Stimulated activated CD4-positive, alpha-beta T cell treated with anti-CD3 and anti-CD28 coated beads, Interleukin-4, amount 100 ng/mL, for 24 hours (primary cell): ENCODE results near the gene CARD8.
A peak's percentile ranks its signal among the peaks of the same experiment; 100 is the strongest.
"Not testable (repeated sequence)": the region's sequence is repeated elsewhere in the genome, so short reads cannot be mapped to it uniquely, and the experiment has no call there.

Source experiments
- DNase-seq: peaks from one replicate; pipeline ENCODE4 v3.0.0-alpha.2; 2020

CARD8 gene

DNA sequence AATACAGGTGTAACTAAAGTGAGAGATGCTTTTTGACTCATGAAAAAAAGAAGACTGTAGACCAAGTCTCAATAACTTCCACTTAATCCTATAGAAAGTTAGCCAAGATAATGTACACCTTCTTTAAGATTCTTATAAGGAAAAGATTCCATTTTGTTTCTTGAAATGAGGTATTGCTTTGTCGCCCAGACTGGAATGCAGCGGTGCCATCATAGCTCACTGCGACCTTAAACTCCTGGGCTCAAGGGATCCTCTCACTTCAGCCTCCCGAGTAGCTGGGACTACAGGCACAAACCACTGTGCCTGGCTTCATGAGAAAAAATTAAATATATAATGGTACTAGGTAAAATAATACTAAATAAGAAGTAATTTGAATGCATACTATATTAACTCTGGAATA is 3.3 kb upstream of the CARD8 start:
- DNase-seq: not testable (repeated sequence)

DNA sequence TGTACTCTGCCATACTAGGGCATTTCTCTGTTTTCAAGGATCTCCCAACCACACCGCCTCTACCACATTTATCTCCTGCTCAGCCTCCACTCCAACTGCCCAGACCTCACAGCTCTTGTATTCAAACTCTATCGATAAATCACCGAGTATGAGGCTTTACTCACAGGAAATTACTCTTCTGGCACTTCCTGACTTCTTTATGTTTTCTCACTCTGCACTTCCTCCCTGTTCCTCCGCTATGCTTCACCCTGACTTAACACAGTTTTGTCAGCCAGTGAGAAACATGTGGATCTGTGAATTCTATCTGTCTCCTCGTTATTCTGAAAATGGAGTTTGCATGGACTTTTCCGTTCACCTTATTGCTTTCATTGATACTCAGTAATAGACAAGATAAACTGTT is 2.6 kb upstream of the CARD8 start:
- peak; percentile 35 for DNase-seq

DNA sequence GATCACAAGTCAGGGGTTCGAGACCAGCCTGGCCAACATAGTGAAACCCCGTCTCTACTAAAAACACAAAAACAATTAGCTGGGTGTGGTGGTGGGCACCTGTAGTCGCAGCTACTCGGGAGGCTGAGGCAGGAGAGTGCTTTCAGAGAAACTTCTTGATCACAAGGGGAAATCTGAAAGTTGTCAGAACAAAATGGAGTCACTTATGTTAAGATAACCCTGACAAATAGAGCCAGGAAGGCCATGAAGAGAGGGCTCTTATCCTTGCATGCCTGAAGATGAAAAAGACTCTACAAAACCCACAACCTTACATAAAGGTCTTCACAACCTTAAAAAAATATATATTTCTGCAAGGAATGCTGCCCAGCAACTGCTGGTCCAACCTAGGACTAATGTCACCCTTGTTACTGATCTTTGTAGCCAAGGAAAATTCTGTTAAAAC is 1.2 kb downstream of the CARD8 start:
- DNase-seq: no peak

DNA sequence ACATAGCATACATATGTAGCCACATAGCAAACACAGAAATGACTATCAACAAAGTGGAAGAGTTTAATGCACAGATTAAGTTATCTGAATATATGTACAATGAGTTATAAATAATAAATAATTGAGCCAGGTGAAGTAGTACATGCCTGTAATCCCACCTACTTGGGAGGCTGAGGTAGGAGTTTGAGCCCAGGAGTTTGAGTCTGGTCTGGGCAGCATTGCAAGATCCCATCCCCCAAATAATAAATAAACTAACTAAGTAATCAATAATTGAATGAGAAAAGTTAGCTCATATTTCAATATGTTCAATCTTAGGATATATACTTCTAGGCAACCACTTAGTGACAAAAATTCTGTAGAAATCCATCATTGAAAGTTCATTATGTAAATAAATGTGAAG is 1.7 kb downstream of the CARD8 start:
- no peak for DNase-seq

DNA sequence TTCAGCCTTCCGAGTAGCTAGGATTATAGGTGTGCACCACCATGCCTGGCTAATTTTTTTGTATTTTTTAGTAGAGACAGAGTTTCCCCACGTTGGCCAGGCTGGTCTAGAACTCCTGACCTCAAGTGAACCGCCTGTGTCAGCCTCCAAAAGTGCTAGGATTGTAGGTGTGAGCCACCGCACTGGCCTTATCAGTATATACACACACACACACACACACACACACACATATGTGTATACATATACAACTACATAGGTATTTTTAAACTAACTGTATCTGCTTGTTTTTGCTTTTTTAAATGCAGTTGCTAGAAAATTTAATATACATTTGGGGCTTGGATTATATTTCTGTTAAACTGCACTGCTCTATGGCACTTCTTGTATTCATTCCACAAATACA is 3.1 kb downstream of the CARD8 start:
- DNase-seq: no peak

DNA sequence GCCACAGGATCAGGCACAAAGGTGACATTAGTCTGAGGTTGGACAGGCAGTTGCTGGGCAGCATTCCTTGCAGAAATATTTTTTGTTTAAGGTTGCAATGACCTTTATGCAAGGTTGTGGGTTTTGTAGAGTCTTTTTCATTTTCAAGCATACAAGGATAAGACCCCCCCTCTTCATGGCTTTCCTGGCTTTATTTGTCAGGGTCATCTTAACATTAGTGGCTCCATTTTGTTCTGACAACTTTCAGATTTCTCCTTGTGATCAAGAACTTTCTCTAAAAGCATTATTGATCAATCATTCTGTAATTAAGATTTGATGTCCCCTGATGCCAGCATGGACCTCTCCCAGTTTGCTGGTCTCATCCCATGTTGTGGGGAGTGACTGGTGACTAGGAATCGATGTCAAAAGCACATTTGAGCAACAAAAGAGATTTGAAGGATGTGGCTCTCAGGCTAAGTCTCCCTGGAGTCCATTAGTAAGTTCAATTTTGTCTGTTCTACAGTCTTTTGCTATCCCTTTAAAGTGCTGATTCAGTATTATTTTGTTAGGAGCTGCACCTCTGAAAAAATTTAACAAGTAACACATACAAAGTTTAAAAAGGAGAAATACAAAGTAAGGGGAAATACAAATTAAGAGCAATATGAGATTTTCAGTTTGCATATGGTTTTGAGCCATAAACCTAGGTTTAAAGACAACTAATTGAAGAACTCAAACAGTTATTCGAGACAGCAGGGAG is 5.3 kb downstream of the CARD8 start:
- DNase-seq: no peak

DNA sequence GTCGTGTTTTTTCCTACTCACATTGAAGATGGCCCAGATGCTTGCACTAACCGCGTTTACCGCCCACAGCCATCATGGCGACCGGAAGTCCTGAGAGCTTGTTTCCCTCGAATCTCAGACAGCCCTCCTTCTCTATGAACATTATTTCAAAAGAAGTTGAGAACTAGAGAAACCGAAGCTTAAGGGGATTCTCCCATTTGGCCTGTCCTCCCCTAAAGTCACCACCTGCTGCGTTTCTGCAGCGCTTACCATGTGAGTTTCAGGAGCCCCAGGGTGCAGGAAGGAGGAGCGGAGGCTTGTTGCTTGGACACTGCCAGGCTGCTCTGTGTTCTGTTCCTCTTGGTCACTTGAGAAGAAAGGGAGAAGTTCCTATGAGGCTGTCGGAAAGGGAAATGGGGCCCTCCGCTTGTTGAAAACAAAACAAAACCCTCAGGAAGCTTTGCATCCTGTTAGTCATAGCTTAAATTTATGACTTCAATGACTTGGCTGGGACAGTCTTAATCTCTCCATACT is 6.2 kb downstream of the CARD8 start:
- DNase-seq: peak; percentile 82

DNA sequence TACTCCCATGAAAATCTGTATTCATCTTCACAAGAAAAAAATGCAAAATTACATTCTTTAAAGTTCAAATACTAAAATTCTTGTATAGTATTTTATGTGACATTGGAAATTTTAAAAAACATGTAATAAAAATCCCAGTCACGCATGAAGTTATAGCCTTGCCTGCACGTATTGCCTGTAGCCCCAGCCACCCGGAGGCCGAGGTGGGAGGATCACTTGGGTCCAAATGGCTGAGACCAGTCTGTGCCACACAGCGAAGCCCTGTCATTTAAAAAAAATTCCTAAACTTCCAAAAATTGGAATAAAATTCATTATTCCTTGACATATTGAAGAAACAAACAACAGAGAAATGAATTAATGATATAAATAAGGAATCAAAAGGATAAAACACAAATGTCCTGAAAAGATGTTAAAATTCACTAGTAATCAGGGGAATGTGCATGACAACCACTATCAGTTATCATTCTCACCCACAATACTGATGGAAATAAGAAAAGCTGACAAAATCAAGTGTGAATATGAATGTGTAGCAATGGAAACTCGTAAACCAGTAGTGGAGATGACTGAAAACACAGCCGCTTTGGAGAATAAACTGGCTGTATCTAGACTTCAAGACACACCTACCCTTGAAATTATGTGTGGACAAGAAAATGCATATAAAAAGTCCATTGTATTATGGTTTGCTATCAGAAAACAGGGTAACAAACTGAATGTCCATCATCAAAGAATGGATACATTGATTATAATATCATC is 7.5 kb downstream of the CARD8 start:
- no peak for DNase-seq

DNA sequence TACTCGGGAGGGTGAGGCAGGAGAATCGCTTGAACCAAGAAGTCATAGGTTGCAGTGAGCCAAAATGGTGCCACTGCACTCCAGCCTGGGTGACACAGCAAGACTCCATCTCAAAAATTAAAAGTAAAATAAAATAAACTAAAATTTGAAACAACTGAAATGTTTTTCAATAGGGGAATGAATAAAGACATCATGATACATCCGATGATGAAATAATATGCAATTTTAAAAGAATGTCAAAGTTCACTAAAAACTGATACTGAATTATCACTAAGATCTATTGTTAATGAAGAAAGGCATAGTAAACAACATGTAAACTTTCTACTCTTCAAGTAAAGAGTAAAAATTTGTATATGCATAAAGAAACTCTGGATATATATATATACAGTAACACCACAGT is 8.5 kb downstream of the CARD8 start:
- no peak for DNase-seq

DNA sequence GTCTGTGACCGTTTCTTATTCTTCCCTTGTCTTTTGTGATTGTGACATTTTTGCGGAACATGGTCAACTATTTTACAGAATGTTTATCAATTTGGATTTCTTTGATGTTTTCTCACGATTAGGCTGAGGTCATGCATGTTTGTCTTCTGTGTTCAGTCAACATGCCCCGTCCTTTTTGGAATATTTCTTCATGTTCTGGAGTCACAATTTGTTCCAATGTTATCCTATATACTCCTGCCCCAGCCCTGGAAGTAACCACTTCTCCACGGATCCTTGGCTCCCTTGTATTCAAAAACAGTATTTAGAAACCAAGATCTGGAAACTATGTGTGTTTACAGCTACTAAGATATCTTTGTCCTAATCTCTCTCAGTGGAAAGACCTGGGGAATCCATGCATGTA is 9.6 kb downstream of the CARD8 start:
- DNase-seq: no peak

DNA sequence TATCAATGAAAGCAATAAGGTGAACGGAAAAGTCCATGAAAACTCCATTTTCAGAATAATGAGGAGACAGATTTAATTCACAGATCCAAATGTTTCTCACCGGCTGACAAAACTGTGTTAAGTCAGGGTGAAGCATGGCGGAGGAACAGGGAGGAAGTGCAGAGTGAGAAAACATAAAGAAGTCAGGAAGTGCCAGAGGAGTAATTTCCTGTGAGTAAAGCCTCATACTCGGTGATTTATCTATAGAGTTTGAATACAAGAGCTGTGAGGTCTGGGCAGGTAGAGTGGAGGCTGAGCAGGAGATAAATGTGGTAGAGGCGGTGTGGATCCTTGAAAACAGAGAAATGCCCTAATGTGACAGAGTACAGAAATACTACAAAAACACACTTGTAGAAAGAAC is 11.4 kb downstream of the CARD8 start:
- peak; percentile 56 for DNase-seq

DNA sequence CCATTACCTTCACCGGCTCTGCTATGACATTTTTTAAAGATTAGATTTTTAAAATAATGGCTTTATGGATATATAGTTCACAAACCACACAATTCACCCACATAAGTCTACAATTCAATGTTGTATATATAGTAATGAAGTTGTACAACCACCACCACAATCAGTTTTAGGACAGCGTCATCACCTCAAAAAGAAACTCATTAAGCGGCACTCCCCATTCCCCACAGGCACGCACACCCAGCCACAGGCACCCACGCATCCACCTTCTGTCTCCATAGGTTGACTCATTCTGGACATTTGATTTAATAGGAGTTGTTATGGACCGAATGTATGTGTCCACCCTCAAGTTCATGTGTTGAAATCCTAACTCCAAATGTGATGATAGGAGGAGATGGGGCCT is 13.9 kb downstream of the CARD8 start:
- peak; percentile 23 for DNase-seq

DNA sequence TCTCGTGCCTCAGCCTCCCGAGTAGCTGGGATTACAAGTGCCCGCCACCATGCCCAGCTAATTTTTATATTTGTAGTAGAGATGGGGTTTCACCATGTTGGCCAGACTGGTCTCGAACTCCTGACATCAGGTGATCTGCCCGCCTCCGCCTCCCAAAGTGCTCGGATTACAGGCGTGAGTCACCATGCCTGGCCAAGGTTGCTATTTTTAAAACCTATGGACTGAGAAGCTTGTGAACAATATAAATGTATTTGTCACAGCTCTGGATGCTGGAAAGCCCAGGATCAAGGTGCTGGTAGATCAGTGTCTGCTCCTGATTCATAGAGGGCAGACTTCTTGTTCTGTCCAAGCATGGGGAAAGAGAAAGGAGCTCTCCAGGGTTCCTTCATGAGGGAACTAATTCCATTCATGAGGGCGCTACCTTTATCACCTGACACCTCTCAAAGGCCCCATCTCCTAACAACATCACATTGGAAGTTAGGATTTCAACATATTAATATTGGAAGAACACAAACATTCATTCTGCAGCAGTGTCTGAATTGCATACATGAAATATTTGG is 16.1 kb downstream of the CARD8 start:
- no peak for DNase-seq

DNA sequence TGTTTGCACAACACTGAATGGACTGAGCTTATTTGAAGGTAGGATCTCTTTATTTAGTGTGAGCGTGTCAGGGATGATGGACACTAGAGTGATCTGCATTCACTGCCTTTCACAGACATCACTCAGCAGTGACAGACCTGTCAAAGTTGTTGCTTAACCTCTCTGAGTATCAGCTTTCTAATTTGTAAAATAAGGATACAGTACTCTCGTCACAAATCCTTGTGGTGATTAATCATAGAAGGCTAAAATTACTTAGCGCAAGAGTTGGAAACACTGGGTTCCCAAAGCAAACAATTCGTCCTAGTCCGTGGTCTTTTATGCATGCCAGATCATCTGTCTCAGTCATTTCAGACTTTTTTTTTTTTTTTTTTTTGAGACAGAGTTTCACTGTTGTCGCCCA is 16.6 kb downstream of the CARD8 start:
- DNase-seq: no peak

DNA sequence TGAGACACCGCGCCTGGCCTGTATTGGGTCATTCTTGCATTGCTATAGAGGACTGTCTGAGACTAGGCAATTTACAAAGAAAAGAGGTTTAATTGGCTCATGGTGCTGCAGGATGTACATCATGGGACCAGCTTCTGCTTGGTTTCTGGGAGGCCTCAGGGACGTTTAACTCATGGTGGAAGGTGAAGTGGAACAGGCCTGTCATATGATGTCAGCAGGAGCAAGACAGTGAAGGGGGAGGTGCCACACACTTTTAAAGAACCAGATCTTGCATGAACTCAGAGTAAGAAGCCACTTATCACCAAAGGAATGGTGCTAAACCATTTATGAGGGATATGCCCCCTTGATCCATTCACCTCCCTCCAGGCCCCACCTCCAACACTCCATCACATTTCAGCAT is 18.7 kb downstream of the CARD8 start:
- no peak for DNase-seq

DNA sequence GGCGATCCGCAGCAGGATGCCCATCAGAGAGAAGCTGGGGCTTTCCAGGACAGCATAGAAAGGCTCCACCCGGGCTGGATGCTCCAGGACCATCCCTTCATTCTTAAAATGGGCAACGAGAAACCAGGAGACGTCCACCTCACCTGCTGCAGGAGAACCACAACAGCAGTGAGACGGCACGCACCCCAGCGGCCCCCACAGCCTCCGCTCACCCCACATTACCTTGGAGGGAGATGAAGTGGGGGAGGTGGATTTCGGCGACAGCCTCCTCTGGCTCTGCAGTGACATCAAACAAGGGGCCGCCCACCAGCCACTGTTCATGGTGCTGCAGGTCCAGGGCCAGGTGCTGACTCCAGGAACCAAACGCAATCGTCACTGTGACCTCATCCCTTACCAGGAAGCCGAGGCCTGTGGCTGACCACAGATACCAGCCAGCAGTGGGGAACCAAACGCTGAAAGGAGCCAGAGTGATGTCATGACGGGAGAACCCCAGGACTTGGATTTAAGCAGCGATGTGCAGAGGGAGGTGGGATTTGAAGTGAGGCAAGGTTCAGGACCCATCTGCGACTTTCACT is 25.1 kb downstream of the CARD8 start:
- no peak for DNase-seq

DNA sequence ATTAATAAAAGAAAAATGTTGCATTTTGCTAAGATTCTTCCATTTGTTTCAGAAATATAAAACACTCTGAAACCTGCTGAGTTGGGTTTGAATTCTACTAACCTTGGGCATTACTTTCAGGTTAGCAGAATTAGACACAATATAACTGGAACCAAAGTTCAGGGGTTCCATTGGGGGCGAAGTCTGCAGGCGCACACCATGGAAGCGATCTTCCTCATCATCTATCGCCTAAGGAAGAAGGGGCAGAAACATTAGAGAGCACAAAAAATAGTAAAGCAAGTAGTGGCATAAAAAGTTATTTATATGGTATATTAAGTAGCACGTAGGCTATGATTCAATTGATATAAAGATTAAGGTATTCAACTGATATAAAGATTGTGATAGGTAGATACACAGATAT is 34.1 kb downstream of the CARD8 start:
- DNase-seq: no peak

DNA sequence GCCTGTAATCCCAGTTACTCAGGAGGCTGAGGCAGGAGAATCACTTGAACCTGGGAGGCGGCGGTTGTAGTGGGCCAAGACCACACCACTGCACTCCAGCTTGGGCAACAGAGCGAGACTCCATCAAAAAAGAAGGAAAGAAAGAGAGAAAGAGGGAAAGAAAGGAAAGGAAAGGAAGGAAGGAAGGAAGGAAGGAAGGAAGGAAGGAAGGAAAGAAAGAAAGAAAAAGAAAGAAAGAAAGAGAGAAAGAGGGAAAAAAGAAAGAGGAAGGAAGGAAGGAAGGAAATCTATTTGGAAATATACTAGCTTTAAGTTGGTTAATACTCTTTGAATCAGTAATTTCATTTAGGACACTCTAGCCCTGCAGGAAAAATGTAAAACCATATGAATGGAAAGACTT is 34.9 kb downstream of the CARD8 start:
- not testable (repeated sequence) for DNase-seq

DNA sequence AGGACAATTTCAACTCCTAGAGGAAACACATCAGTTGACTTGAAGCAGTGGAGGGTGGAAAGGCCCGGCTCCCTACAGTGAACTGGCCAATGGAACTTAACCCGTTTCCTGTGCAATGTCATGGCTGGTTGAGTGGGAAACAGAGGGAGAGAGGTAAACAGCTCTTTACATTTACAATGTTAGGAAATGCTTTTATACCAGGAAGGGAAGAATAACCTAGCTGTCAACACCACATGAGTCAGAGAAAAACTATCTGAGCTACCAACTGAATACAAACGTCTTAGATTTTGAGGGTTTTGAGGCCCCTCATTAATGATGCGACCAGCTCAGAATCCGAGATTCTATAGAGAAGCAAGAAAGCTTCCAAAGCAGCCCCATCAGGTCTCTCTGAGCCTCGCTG is 36.7 kb downstream of the CARD8 start:
- no peak for DNase-seq

DNA sequence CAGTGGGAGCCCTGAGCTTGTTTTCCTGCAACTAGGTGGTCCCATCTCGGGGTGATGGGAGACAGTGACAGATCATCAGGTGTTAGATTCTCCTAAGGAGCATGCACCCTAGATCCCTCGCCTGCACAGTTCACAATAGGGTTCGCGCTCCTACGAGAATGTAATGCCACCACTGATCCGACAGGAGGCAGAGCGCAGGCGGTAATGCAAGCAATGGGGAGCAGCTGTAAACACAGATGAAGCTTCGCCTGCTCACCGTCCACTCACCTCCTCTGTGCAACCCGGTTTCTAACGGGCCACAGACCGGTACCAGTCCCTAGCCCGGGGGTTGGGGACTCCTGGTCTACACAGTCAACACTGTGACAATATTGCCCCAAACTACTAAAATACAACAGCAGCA is 38.8 kb downstream of the CARD8 start:
- DNase-seq: no peak

DNA sequence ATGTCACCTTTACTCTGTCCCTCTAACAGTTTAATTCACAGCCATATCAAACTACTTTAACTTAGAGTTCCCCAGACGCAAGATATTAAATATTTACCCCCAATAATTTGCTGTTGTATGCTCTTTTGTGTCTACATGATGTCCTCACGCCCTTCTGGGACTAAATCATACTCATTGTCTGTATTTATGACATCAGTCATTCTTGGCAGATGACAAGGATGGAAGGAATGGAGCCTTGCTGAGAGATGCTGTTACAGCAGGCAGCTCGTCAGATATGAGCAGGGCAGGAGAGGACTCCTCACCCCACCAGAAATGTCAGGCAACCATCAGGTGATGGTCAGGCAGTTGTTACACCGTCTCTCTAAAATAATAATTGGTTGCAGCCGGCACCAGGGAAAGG is 41.8 kb downstream of the CARD8 start:
- DNase-seq: no peak

DNA sequence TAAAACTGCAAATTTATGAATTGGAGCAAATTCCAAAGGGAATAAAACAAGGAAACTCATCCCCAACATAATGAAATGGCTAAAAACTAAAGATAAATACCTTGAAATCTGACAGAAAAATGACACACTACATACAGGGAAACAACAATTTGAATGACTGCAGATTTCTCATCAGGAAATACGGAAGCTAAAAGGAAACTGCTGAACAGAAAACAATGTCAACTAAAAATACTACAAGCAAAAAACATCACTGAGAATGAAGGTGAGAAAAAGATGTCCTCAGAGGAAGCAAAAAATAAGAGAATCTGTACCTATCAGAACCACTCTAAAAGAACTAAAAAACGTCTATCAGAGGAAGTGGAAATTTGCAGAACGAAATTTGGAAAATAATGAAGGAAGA is 45.7 kb downstream of the CARD8 start:
- no peak for DNase-seq

DNA sequence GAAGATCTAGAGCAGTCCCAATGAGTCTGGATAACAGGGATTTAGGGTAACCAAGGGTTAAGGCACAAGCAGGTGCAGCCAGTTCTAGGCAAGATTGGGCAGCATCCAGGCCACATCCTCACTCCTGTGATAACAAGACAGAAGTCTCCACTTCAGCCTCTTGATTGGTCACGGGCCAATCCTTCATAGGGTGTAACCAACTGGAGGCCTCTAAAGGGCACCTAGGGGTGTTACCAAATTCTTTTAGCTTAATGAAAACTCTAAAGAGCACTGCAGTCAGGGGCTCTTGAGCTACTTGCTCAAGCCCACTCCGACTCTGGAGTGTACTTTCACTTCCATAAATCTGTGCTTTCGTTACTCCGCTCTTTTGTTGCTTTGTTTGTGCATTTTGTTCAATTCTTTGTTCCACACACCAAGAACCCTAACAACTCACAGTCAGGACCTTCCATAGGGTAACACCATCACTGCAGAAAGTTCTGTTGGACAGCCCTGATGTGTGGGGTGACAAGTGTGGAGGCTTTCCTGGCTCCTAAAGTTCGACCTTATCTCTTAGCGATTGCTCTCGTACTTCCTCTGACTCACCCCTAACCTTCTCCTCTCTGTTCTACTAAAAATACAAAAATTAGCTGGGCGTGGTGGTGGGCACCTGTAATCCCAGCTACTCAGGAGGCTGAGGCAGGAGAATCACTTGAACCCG is 49.2 kb downstream of the CARD8 start:
- DNase-seq: no peak
